K562 (cell line): ENCODE results near the gene NDUFB5. TPM values are rescaled to one million over a fixed set of nuclear protein-coding genes. Genes with fewer than 3 reads are reported as not detected.
A peak's percentile ranks its signal among the peaks of the same experiment; 100 is the strongest.

Experiments
- ATF2 ChIP-seq: sonication (generic); formaldehyde crosslinking; IDR thresholded peaks from 2 replicates; pipeline ENCODE4 v1.8.1; 2022; ENCODE audit warnings: missing genetic modification reagents
- BCL6 ChIP-seq: fragments of 250-450 bp; sonication (Bioruptor Pico); IDR thresholded peaks from 2 replicates; pipeline ENCODE4 v1.4.0; 2020
- CHCHD3 ChIP-seq: fragments of 250-450 bp; sonication (Bioruptor Pico); IDR thresholded peaks from 2 replicates; pipeline ENCODE4 v2.1.2; 2022; ENCODE audit warnings: mild to moderate bottlenecking
- CHD1 ChIP-seq: fragments of 200-600 bp; sonication (generic); IDR thresholded peaks from one replicate; pipeline ENCODE4 v1.6.1; 2012; ENCODE audit warnings: mild to moderate bottlenecking, moderate library complexity, low read length, inconsistent platforms
- CSDE1 ChIP-seq, 2 experiments: fragments of 450-650 bp; IDR thresholded peaks; 2 replicates each; pipeline ENCODE4 v1.6.1; 2016; ENCODE audit warnings: mild to moderate bottlenecking in 1 of 2
- EP400 ChIP-seq: fragments of 450-650 bp; IDR thresholded peaks from 2 replicates; pipeline ENCODE4 v1.6.1; 2017; ENCODE audit warnings: antibody characterized with exemption, mild to moderate bottlenecking, moderate library complexity
- ETS1 ChIP-seq: conservative IDR thresholded peaks from 2 replicates; pipeline ENCODE4 v1.6.1; 2011; ENCODE audit warnings: low read depth, mild to moderate bottlenecking, low read length; ENCODE audit not compliant: control insufficient read depth
- IFI16 ChIP-seq: fragments of 250-450 bp; sonication (Bioruptor Pico); IDR thresholded peaks from 2 replicates; pipeline ENCODE4 v2.1.2; 2022; ENCODE audit warnings: mild to moderate bottlenecking, inconsistent platforms
- MCM2 ChIP-seq: fragments of 450-650 bp; IDR thresholded peaks from 2 replicates; pipeline ENCODE4 v1.6.1; 2017; ENCODE audit warnings: low read depth, mild to moderate bottlenecking
- MYC ChIP-seq, 2 experiments: fragments of 250-450 bp in 1 of 2; sonication (Bioruptor Pico) in 1 of 2; IDR thresholded peaks; 2 replicates each; pipeline versions ENCODE4 v1.5.1 to v1.6.1; 2012 to 2021; ENCODE audit warnings: low read depth in 2 of 2, borderline replicate concordance in 1 of 2, improper control_type of control experiment in 1 of 2, low read length in 1 of 2, mild to moderate bottlenecking in 1 of 2, moderate library complexity in 1 of 2
- PHF8 ChIP-seq: fragments of 200-600 bp; sonication (generic); IDR thresholded peaks from 2 replicates; pipeline ENCODE4 v1.6.1; 2012; ENCODE audit warnings: mixed run types, mild to moderate bottlenecking, inconsistent platforms, low read length, moderate library complexity, borderline replicate concordance
- POLR3G ChIP-seq: IDR thresholded peaks from 2 replicates; pipeline ENCODE4 v1.6.1; 2011; ENCODE audit not compliant: insufficient read length, insufficient replicate concordance; ENCODE audit errors: extremely low read depth
- SRSF7 ChIP-seq: fragments of 200-400 bp; formaldehyde crosslinking; optimal IDR thresholded peaks from 2 replicates; pipeline ENCODE3; 2017; ENCODE audit warnings: mild to moderate bottlenecking, low read depth, low read length
- THRB ChIP-seq: fragments of 450-650 bp; formaldehyde crosslinking; conservative IDR thresholded peaks from 2 replicates; pipeline ENCODE4 v1.4.0; 2022; ENCODE audit warnings: mild to moderate bottlenecking, missing genetic modification characterization
- U2AF1 ChIP-seq: fragments of 200-400 bp; formaldehyde crosslinking; optimal IDR thresholded peaks from 2 replicates; pipeline ENCODE3; 2017; ENCODE audit warnings: mild to moderate bottlenecking, low read depth, low read length, moderate library complexity
- ZNF23 ChIP-seq: fragments of 250-450 bp; sonication (Bioruptor Pico); IDR thresholded peaks from 2 replicates; pipeline ENCODE4 v1.4.0; 2020; ENCODE audit warnings: mild to moderate bottlenecking
- ZNF511 ChIP-seq: sonication (generic); formaldehyde crosslinking; IDR thresholded peaks from 2 replicates; pipeline ENCODE4 v1.8.0; 2022; ENCODE audit warnings: mild to moderate bottlenecking, missing genetic modification reagents
- polyA plus RNA-seq, 8 experiments: library from polyadenylated mRNA; depleted of rRNA in 4 of 8; stranded (reverse) in 5 of 8; unstranded in 3 of 8; fragments of >200 nt; fragmentation: Nextera tagmentation in 2 of 8; fragmentation: Illumina TruSeq in 1 of 8; extraction: Ambion mirVana in 2 of 8; extraction: Trizol in 1 of 8; gene quantifications; 2 replicates each; pipeline versions ENCODE4 v1.2.1 to v1.2.3, GENCODE V29; 2011 to 2014; ENCODE audit warnings: inconsistent platforms in 1 of 8, missing spikeins in 1 of 8
- total RNA-seq, 7 experiments: library from RNA; depleted of rRNA in 6 of 7; stranded (reverse); fragments of >200 nt in 6 of 7; fragmentation: Illumina TruSeq in 2 of 7; extraction: Trizol in 2 of 7; gene quantifications; 2 replicates each; pipeline versions ENCODE4 v1.2.1 to v1.2.3, GENCODE V29; 2011 to 2021; ENCODE audit warnings: low replicate concordance in 1 of 7
- TF ChIP-seq, protein P1 (sequence below): sonication (generic); formaldehyde crosslinking; IDR thresholded peaks from 2 replicates; pipeline ENCODE4 v1.9.0; 2022; ENCODE audit warnings: mild to moderate bottlenecking, missing genetic modification reagents
- TF ChIP-seq, protein P2 (sequence below), 2 experiments: fragments of 450-650 bp in 1 of 2; sonication (generic) in 1 of 2; formaldehyde crosslinking in 1 of 2; IDR thresholded peaks in 1 of 2; conservative IDR thresholded peaks in 1 of 2; 2 replicates each; pipeline versions ENCODE4 v1.6.1 to v1.8.1; 2016 to 2023; ENCODE audit warnings: mild to moderate bottlenecking in 2 of 2, moderate library complexity in 2 of 2, inconsistent platforms in 1 of 2, missing genetic modification reagents in 1 of 2

Gene NDUFB5
- total and polyA plus RNA-seq, 9 of the 15 experiments (the other 6 are each of a cell fraction or from before 2014, with no cell fraction given): 128 to 466 (median 176) TPM

- TF ChIP-seq ZNF511 (CRISPR knock-in tag) (0 out of 2 replicates have a peak, but pooled peaks have one; percentile 22), CSDE1 (IDR thresholded peaks at IDR 0.05) (no peak), MCM2 (no peak), ETS1 (peak; percentile 47; the same call in 1 of the 2 replicates), EP400 (peak; percentile 96), CHCHD3 (CRISPR knock-in tag) (0 out of 2 replicates have a peak, but pooled peaks have one; percentile 43), THRB (CRISPR knock-in tag) (peak; percentile 2; the same call in 1 of the 2 replicates), MYC (IDR thresholded peaks at IDR 0.05; ENCODE audit: low read depth, low read length) (peak; percentile 85), MYC (CRISPR knock-in tag; IDR thresholded peaks at IDR 0.05; ENCODE audit: borderline replicate concordance, low read depth) (no peak), POLR3G (no peak), CHD1 (no peak), PHF8 (peak; percentile 98), SRSF7 (no peak), U2AF1 (no peak), BCL6 (CRISPR knock-in tag) (no peak), ZNF23 (CRISPR knock-in tag) (no peak), IFI16 (CRISPR knock-in tag) (no peak), ATF2 (CRISPR knock-in tag) (no peak)
- TF ChIP-seq, protein P1, sequence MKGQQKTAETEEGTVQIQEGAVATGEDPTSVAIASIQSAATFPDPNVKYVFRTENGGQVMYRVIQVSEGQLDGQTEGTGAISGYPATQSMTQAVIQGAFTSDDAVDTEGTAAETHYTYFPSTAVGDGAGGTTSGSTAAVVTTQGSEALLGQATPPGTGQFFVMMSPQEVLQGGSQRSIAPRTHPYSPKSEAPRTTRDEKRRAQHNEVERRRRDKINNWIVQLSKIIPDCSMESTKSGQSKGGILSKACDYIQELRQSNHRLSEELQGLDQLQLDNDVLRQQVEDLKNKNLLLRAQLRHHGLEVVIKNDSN: 0 out of 2 replicates have a peak, but pooled peaks have one; percentile 31
- TF ChIP-seq, protein P2, sequence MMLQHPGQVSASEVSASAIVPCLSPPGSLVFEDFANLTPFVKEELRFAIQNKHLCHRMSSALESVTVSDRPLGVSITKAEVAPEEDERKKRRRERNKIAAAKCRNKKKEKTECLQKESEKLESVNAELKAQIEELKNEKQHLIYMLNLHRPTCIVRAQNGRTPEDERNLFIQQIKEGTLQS (IDR thresholded peaks at IDR 0.05): no peak
- TF ChIP-seq, protein P2 (CRISPR knock-in tag; conservative IDR thresholded peaks at IDR 0.05): 0 out of 2 replicates have a peak, but pooled peaks have one; percentile 33
These were observed 41.9 kb upstream of the NDUFB5 start, which contains the start of gene ACTL6A (continued) for GRCh38 chr3:179562591-179563270.
